ENCODE measurements around the gene PRKAA2. TPM values are rescaled to one million over a fixed set of nuclear protein-coding genes. Genes with fewer than 3 reads are reported as not detected.

PRKAA2 gene
- total and polyA plus RNA-seq, 2 of the 4 experiments (the other 2 are of a cell fraction), result 0.72 to 1.4 TPM

DNA sequence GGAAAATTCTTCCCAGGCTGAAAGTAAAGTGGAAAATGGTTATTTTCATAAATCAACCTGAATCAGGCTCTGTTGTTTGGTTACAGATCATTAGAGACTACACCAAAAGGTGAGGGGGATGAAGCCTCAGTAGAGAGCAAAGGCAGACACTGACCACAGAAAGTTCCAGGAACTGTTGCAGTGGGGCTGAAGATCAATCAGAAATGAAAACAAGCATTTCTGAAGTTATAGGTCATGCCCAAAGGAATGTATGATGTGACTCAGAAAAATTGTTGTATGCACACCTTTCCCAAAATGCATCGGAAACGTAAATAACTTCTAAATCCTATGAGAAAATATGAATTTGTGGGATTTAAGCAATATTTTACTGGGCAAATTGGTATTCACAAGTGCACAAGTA, 110.8 kb downstream of the PRKAA2 start:
- Histone ChIP-seq H3K9me3 (ENCODE audit: control insufficient read depth, insufficient read depth, low read length) (no peaks in the 10 kb centered on the region), H3K79me1 (ENCODE audit: low read depth in 1 of 2, low read length in 2 of 2) (no peaks in the 10 kb centered on the region), H2BK15ac (ENCODE audit: low read depth, low read length) (no peak overlapping the region), H3K27me3 (ENCODE audit: control insufficient read depth, insufficient read depth, low read length) (peaks cover 6% of the 10 kb centered on the region), H2AFZ (replicated peaks; ENCODE audit: low read length, poor library complexity) (no peak overlapping the region), H3K14ac (replicated peaks; ENCODE audit: low read depth, low read length) (no peak overlapping the region), H2BK5ac (ENCODE audit: low read depth, low read length, poor library complexity, severe bottlenecking) (no peak overlapping the region), H4K5ac (ENCODE audit: low read depth, low read length) (no peak overlapping the region), H2BK20ac (ENCODE audit: low read depth, low read length) (no peak overlapping the region), H3K9ac (ENCODE audit: low read depth, low read length) (no peak overlapping the region), H3K4me1 (ENCODE audit: control insufficient read depth, insufficient read depth, low read length) (no peaks in the 10 kb centered on the region), H2AK5ac (ENCODE audit: low read depth, low read length) (no peak overlapping the region), H3K56ac (ENCODE audit: extremely low read depth, insufficient read depth, low read length) (no peak overlapping the region), H4K91ac (ENCODE audit: insufficient read depth, low read depth, low read length) (no peak overlapping the region), H3K4me3 (ENCODE audit: insufficient read depth, low read depth, low read length) (no peak overlapping the region), H3K27ac (ENCODE audit: insufficient read depth, low read length) (no peak overlapping the region), H2BK120ac (ENCODE audit: low read depth, low read length) (no peak overlapping the region), H3K18ac (ENCODE audit: low read depth, low read length) (no peak overlapping the region), H3K4ac (ENCODE audit: low read depth, low read length) (no peak overlapping the region), H4K20me1 (ENCODE audit: insufficient read depth, low read length) (no peaks in the 10 kb centered on the region), H3K9me1 (ENCODE audit: insufficient read depth, low read length) (no peaks in the 10 kb centered on the region; the same call in 1 of the 2 replicates), H2AK9ac (replicated peaks; ENCODE audit: low read depth, low read length, poor library complexity) (no peak overlapping the region), H4K8ac (ENCODE audit: low read depth in 2 of 2, low read length in 2 of 2) (no peak overlapping the region), H3K4me2 (ENCODE audit: low read depth, low read length) (no peak overlapping the region), H3K36me3 (ENCODE audit: control insufficient read depth, insufficient read depth, low read length) (no peaks in the 10 kb centered on the region), H3K23ac (ENCODE audit: low read depth, low read length) (no peak overlapping the region)
- TF ChIP-seq CHD1 (IDR thresholded peaks at IDR 0.05; ENCODE audit: low read depth, low read length) (no peak), FOS (IDR thresholded peaks at IDR 0.05; ENCODE audit: low read depth, low read length) (no peak), BHLHE40 (IDR thresholded peaks at IDR 0.05; ENCODE audit: low read depth, low read length) (no peak), MXI1 (IDR thresholded peaks at IDR 0.05; ENCODE audit: borderline replicate concordance, low read depth, low read length) (no peak), RFX5 (IDR thresholded peaks at IDR 0.05; ENCODE audit: low read depth, low read length) (no peak), MAFK (IDR thresholded peaks at IDR 0.05; ENCODE audit: low read depth, low read length) (no peak), RAD21 (IDR thresholded peaks at IDR 0.05; ENCODE audit: low read length) (no peak)
- BruUV-seq (replicated peaks), result no TSS peak
- no CpG with 5 or more reads among the region's 2 CpGs for WGBS, 2 experiments (ENCODE audit: extremely low coverage in 2 of 2, insufficient read length in 1 of 2)
- ChIA-PET CTCF (no interaction called here), POLR2A (ENCODE audit: unreplicated experiment) (no interaction called here)
- dilution Hi-C loops (cut with HindIII; ENCODE audit: low sequenced_read_pairs, unreplicated experiment), result no loop called here
- intact Hi-C loops (cut with micrococcal nuclease), result no loop called here
- no peak for DNase-seq
- ATAC-seq (ENCODE audit: low read depth), result no peak
- in situ Hi-C loops (cut with MboI; ENCODE audit: low sequenced_read_pairs), result no loop called here

All from IMR-90 (cell line).